HG03457 (cell line): ENCODE results near the gene STARD8.
"Not testable (repeated sequence)": the region's sequence is repeated elsewhere in the genome, so short reads cannot be mapped to it uniquely, and the experiment has no call there.

Source experiments
- ATAC-seq: cut with Tn5 transposase; IDR thresholded peaks from one replicate; pipeline ENCODE4 v1.9.1; 2021; ENCODE audit warnings: moderate number of reproducible peaks; ENCODE audit not compliant: unreplicated experiment

The STARD8 gene, protein sequence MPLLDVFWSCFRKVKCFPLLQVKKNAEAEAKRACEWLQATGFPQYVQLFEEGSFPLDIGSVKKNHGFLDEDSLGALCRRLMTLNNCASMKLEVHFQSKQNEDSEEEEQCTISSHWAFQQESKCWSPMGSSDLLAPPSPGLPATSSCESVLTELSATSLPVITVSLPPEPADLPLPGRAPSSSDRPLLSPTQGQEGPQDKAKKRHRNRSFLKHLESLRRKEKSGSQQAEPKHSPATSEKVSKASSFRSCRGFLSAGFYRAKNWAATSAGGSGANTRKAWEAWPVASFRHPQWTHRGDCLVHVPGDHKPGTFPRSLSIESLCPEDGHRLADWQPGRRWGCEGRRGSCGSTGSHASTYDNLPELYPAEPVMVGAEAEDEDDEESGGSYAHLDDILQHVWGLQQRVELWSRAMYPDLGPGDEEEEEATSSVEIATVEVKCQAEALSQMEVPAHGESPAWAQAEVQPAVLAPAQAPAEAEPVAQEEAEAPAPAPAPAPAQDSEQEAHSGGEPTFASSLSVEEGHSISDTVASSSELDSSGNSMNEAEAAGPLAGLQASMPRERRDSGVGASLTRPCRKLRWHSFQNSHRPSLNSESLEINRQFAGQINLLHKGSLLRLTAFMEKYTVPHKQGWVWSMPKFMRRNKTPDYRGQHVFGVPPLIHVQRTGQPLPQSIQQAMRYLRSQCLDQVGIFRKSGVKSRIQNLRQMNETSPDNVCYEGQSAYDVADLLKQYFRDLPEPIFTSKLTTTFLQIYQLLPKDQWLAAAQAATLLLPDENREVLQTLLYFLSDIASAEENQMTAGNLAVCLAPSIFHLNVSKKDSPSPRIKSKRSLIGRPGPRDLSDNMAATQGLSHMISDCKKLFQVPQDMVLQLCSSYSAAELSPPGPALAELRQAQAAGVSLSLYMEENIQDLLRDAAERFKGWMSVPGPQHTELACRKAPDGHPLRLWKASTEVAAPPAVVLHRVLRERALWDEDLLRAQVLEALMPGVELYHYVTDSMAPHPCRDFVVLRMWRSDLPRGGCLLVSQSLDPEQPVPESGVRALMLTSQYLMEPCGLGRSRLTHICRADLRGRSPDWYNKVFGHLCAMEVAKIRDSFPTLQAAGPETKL

GRCh38 chrX:68647156-68647957 lies at the start of gene STARD8:
TSS of gene STARD8 (plus strand) at chrX:68647666. CDS start at chrX:68647883, 217 bp downstream.
- ATAC-seq = no peak

- no peak for ATAC-seq
Measured at GRCh38 chrX:68598841-68599240, 48.6 kb upstream of the STARD8 start.

DNA sequence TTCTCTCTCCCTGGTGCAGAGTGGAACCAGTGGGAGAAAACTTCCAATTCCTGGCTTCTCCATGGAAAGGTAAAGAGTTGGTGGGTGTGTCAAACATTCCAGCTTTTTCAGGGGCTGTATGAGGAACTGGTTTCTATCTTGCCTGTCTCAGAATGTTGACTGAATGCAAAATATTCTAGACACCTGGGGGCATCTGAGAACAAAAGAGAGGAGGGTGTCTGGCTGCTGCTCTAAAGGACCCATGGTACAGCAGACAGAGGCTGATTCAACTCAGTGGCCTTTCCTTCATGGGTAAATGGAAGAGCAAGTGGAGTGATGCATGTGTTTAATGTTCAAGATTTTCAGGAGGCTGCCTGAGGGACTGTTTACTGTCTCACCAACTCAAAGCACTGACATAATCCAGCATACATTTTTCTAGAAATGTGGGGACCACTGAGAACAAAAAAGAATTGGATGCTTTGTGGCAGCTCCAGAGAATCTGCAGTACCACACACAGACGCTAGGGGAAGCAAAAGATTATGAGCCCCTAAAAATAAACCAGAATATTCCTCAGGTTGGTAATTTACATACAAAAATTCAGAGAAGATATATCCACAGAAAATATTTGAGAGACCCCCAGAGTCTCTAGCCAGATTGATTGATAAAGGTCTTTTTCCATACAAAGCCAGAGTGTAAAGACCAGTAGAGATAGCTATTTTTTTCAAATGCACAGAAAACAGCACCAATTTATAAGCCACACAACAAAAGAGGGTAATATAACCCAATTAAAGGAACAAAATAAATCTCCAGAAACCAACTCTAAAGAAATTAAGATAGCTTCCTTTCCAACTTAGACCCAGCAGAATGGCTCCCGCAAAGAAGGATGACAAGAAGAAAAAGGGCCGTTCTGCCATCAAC lies 48.0 kb upstream of the STARD8 start:
- no peak for ATAC-seq

DNA sequence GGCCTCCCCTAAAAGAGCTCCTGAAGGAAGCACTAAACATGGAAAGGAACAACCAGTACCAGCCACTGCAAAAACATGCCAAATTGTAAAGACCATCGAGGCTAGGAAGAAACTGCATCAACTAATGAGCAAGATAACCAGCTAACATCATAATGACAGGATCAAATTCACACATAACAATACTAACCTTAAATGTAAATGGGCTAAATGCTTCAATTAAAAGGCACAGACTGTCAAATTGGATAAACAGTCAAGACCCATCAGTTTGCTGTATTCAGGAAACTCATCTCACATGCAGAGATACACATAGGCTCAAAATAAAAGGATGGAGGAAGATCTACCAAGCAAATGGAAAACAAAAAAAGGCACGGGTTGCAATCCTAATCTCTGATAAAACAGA lies 43.2 kb upstream of the STARD8 start:
- not testable (repeated sequence) for ATAC-seq

- not testable (repeated sequence) for ATAC-seq
Measured at GRCh38 chrX:68614733-68615132, 32.7 kb upstream of the STARD8 start.

DNA sequence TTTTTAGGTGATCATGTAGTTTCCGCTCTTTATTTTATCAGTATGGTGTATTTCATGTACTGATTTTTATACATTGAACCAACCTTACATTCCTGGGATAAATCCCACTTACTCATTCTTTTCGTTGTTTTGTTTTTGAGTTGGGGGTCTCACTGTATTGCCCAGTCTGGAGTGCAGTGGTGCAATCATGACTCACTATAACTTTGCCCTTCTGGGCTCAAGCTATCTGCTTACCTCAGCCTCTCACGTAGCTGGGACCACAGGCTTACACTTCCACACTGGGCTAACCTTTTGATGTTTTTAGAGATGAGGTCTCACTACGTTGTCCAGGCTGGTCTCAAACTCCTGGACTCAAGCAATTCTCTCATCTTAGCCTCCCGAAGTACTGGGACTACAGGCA lies 19.5 kb upstream of the STARD8 start:
- no peak for ATAC-seq

DNA sequence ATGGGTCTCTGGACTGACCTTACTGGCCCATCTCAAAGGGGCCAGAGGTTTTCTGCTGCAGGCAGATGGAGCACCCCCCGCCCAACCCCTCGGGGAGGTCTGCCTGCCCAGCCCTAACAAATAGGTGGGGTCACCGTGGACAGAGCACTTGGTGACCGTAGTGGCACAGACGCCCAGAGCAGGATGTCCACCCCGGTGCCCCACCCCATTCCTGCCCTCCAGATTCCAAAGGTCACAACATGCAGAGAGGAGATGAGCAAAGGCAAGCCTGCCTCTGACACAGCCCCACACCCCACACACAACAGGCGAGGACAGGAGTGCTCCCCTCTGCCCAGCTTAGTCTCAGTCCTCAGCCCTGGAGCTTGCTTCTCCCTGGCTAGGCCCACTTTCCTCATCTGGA lies 17.5 kb upstream of the STARD8 start:
- ATAC-seq = not testable (repeated sequence)

DNA sequence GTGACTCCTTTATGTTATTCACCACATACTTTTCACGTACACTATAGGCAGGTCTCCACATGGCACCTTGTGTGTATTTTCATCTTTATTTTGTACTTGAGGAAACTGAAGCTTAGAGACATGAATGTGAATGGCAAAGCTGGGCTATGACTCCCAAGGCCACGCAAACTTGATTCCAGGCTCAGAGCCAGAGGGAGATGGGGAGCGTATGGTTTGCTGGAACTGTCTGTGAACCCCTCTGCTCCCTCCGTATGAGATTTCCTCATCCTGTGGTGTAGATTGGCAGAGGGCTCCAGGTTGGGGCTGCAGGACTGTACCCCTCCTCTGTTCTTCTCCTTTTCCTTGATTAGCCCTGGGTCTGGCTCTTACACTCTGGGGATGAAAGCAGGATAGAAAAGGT lies 16.1 kb upstream of the STARD8 start:
- no peak for ATAC-seq

GRCh38 chrX:68632491-68632890 lies 15.0 kb upstream of the STARD8 start:
- ATAC-seq = no peak

- ATAC-seq = no peak
Measured at GRCh38 chrX:68633981-68634380, 13.5 kb upstream of the STARD8 start.

DNA sequence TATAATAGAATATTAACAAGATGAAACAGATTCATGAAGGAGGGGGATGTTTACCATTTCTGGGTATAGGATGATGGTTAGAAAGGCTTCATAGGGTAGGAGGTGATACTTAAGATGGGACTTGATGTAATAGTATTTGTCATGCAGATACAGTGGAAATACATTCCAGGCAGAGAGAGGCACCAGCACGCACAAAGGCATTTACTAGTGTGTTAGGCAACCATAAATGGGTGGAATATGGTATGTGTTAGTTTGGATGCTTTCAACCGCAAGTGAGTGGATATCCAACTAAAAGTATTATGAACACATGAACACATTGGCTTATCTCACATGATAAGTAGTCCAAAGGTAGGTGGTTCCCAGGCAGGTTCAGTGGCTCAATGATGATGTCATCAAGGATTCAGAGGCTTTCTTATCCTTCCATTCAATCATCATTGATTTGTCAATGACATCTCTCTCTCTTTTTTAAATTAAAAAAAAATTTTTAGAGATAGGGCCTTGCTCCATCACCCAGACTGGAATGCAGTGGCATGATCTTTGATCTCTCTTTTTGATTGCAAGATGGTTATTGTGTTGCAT lies 12.7 kb upstream of the STARD8 start:
- no peak for ATAC-seq

- ATAC-seq = no peak
Measured at GRCh38 chrX:68640661-68641060, 6.8 kb upstream of the STARD8 start.

- ATAC-seq = no peak
Measured at GRCh38 chrX:68644861-68645260, 2.6 kb upstream of the STARD8 start.

GRCh38 chrX:68646421-68646820 lies 1.0 kb upstream of the STARD8 start:
- ATAC-seq = no peak

- ATAC-seq = no peak
Measured at GRCh38 chrX:68648960-68649359, 1.5 kb downstream of the STARD8 start.

DNA sequence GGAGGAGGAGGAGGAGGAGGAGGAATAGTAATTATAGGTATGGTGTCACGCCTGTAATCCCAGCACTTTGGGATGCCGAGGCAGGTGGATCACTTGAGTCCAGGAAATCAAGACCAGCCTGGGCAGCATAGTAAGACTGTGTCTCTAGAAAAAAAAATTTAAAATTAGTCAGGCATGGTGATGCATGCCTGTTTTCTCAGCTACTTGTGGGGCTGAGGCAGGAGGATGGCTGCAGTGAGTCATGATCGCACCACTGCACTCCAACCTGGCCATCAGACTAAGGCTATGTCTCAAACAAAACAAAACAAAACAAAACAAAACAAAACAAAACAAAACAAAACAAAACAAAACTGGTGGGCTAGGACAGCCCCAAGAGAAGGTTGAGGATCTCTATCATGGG lies 3.0 kb downstream of the STARD8 start:
- ATAC-seq = no peak

GRCh38 chrX:68651110-68651509 lies 3.6 kb downstream of the STARD8 start:
- no peak for ATAC-seq

DNA sequence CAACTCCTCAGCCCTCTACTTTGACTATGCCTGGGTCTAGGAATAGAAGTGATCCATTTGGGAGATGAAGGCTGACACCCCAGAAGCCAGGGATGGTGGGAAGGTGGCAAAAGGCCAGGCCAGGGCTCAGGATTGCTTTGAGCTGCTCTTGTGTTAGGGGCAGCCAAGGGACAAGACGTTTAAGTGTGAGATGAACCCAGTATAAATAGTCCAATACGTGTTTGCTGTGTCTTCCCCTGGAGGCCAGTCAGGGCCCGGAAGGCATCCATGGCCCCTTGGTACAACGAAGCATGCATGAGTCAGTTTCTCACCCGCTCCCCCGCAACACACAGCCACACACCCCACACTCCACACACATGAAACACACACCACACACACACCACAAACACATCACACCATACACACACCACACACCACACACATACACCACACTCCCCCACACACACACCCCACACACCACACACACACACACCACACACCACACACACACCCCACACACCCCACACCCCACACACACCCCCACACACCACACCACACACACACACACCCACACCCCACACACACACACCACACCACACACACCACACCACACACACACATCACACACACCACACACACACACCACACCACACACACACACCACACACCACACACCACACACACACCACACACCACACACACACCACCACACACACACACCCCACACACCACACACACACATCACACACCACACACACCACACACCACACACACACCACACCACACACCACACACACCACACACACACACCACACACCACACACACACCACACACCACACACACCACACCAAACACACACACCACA lies 5.1 kb downstream of the STARD8 start:
- ATAC-seq = no peak
